Colonic mucosa (tissue), 4 donors: ENCODE results near the gene KAZALD1. TPM values are rescaled to one million over a fixed set of nuclear protein-coding genes. Genes with fewer than 3 reads are reported as not detected.

Source experiments
- DNase-seq: peaks from one replicate; pipeline ENCODE4 v3.0.0-alpha.2; 2020
- H3K27ac ChIP-seq: fragments of 200-600 bp; one replicate; pipeline ENCODE4 v1.8.0; 2021
- H3K27me3 ChIP-seq: fragments of 200-600 bp; one replicate; pipeline ENCODE4 v1.8.0; 2021
- H3K36me3 ChIP-seq: fragments of 200-600 bp; one replicate; pipeline ENCODE4 v1.8.0; 2021
- H3K4me1 ChIP-seq: fragments of 200-600 bp; one replicate; pipeline ENCODE4 v1.8.0; 2021; ENCODE audit warnings: mild to moderate bottlenecking
- H3K4me3 ChIP-seq: fragments of 200-600 bp; one replicate; pipeline ENCODE4 v1.8.0; 2021
- H3K9ac ChIP-seq, 2 donors: one replicate each; pipeline ENCODE4 v1.7.0; 2013; ENCODE audit warnings: control low read depth in 2 of 2, low read depth in 2 of 2, low read length in 2 of 2
- H3K9me3 ChIP-seq: fragments of 200-600 bp; one replicate; pipeline ENCODE4 v1.8.0; 2021
- intact Hi-C: fragments of 100-400 bp; cut with DNase I; formaldehyde crosslinking; loops from one replicate; pipeline ENCODE4 v1.14.1; 2022
- total RNA-seq, 2 donors: library from RNA; stranded (reverse); fragmentation: NEBNext Ultra II Directional in 1 of 2; extraction: Animal tissue kit (Norgen Biotek cat#: 25700) in 1 of 2; gene quantifications; one replicate each; pipeline ENCODE4 v1.2.1, GENCODE V29; 2021
- TF ChIP-seq, protein P1 (sequence below): fragments of 200-600 bp; IDR thresholded peaks from one replicate; pipeline ENCODE4 v1.8.0; 2022; ENCODE audit warnings: antibody characterized with exemption, mild to moderate bottlenecking
- donor health status: healthy.
- donor health status: DM: no; HTN: no; CAD: no.
- donor health status: DM: no; HTN: no; CAD: no.

The KAZALD1 gene
- total RNA-seq, 2 donors from 2014 or later, result 11.5 to 32.4 TPM

DNA sequence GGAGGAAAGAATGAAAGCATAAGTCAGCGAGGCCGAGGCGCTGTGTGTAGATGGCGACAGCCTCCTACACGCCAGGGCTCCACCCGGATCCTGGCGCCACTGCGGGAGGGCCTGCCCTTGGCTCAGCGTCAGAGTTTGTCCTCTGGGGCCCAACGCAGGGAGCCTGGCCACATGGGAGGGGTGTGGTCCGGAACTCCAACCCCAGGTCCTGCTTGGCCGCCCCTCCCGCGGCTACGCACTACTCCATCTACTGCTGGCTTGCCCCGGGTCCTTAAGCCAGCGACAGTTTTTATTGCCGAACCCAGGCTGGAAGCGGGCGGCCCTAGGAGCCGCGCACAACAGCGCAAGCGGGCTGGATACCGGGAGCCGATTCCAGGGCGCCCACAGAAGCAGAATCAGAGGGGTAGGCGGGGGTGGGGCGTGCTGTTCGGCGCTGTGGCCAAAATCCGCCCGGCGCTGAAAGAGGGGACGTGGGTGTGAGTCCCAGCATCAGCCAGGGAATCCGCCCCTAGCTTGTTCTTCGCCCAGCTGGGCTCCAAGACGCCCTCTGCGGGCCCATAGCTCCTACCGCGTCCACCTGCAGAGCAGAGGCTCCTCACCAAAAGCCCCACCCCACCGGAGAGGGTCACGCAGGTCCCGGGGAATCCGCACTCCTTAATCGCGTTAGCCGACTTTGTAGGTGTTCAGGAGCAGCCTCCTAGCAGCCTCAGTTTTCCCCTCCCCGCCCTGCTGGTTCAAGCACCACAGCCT lies 4.5 kb downstream of the KAZALD1 start:
- Histone ChIP-seq H3K27me3 (peaks cover 9% of the 10 kb centered on the region), H3K9me3 (no peaks in the 10 kb centered on the region), H3K9ac (peak overlapping the region; percentile 54 to 79), H3K36me3 (no peaks in the 10 kb centered on the region), H3K4me1 (peaks cover 33% of the 10 kb centered on the region), H3K27ac (peak overlapping the region; percentile 94), H3K4me3 (peak overlapping the region; percentile 55)
- TF ChIP-seq, protein P1, sequence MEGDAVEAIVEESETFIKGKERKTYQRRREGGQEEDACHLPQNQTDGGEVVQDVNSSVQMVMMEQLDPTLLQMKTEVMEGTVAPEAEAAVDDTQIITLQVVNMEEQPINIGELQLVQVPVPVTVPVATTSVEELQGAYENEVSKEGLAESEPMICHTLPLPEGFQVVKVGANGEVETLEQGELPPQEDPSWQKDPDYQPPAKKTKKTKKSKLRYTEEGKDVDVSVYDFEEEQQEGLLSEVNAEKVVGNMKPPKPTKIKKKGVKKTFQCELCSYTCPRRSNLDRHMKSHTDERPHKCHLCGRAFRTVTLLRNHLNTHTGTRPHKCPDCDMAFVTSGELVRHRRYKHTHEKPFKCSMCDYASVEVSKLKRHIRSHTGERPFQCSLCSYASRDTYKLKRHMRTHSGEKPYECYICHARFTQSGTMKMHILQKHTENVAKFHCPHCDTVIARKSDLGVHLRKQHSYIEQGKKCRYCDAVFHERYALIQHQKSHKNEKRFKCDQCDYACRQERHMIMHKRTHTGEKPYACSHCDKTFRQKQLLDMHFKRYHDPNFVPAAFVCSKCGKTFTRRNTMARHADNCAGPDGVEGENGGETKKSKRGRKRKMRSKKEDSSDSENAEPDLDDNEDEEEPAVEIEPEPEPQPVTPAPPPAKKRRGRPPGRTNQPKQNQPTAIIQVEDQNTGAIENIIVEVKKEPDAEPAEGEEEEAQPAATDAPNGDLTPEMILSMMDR, result peak; percentile 35
- intact Hi-C loops, result no loop called here
- DNase-seq, result peak; percentile 94

DNA sequence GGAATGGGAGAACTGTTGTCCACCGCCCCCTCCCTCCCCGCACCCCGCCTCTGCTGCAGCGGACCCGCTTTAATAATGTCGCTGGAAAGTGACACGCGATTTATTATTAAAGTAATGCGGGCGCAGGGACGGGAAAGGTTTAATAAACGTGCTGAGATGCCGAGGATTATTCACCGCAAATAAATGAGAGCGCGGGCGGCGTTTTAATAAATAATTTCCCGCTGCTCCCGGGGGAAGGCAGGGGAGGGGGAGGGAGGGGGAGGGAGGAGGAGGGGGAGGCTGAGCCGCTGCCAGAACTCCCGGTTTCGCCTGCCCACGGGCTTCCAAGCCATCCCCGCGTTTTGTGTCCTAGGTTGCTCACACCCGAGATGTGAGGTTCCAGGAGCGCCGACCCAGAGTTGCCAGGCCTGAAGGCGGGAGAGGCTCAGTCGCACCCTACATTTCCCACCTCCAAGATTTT lies 5.1 kb downstream of the KAZALD1 start:
- no peaks in the 10 kb centered on the region for H3K9me3 ChIP-seq
- peaks cover 9% of the 10 kb centered on the region for H3K27me3 ChIP-seq
- H3K9ac ChIP-seq, result peak overlapping the region; percentile 54 to 79
- peak; percentile 55 for DNase-seq
- intact Hi-C loops, result no loop called here
- peaks cover 33% of the 10 kb centered on the region for H3K4me1 ChIP-seq
- TF ChIP-seq, protein P1, result no peak
- H3K4me3 ChIP-seq, result peak overlapping the region; percentile 55
- H3K36me3 ChIP-seq, result no peaks in the 10 kb centered on the region
- peak overlapping the region; percentile 94 for H3K27ac ChIP-seq

DNA sequence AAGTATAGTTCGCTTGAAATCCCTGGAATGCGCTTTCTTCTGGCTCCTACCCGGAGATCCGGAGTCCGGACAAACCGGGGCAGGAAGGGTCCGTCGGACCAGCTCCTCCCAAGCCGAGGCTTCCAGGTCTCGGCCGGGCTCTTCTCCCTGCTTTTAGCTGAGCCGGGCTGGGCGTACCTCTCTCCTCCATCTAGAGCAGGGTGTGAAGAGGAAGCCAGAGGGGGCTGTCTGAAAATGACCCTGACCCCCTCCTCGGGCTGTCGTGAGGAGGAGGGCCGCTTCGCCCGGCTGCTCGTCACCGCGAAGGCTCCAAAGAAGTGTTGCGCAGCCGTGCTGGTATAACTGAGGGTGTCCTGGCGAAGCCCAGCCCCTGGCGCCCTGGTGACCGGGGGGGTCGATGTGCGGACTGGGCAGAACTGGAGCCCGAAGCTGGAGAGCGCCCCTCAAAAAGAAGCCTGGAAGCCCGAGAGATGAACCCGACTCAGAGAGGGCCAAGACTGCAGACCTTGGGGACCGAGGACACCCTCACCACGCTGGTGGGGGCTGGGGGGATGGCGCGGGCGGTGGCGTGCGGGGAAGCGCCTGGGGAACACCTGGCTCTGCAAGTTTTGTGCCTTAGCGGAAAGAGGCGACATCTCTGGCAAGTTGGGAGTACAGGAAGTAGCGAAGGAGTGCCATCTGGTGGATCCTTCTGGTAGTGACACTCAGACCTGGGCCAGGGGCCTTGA lies 5.7 kb downstream of the KAZALD1 start:
- intact Hi-C loops, result no loop called here
- peaks cover 29% of the 10 kb centered on the region for H3K4me1 ChIP-seq
- peak overlapping the region; percentile 94 for H3K27ac ChIP-seq

DNA sequence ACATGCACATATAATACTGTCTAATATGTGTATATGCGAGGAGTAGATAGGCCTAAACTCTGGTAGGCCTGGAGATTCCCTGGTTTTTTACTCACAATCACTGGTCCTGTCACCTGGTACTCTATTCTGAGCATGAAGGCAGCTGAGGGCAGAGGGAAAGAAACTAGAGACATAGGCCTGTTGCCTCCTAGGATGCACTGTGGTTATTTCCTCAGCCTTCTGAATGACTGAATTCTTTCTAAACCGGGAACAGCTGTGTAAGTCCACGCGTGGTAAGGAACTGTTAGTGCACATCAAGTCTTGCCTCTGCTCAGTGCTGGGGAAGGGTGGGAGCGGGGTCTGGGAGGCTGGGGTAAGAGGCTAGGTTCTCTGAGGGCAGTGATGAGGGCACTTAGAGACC lies 7.7 kb downstream of the KAZALD1 start:
- Histone ChIP-seq H3K27me3 (peaks cover 3% of the 10 kb centered on the region), H3K4me3 (no peak overlapping the region)
- intact Hi-C loops, result no loop called here

More for the DNA sequence above, 5.7 kb downstream of the KAZALD1 start:
- H3K9ac ChIP-seq, result peak overlapping the region; percentile 54 to 79
- peak; percentile 90 for DNase-seq
- H3K27me3 ChIP-seq, result peaks cover 6% of the 10 kb centered on the region
- no peaks in the 10 kb centered on the region for H3K36me3 ChIP-seq
- no peaks in the 10 kb centered on the region for H3K9me3 ChIP-seq
- peak overlapping the region; percentile 55 for H3K4me3 ChIP-seq
- TF ChIP-seq, protein P1, result peak; percentile 93

DNA sequence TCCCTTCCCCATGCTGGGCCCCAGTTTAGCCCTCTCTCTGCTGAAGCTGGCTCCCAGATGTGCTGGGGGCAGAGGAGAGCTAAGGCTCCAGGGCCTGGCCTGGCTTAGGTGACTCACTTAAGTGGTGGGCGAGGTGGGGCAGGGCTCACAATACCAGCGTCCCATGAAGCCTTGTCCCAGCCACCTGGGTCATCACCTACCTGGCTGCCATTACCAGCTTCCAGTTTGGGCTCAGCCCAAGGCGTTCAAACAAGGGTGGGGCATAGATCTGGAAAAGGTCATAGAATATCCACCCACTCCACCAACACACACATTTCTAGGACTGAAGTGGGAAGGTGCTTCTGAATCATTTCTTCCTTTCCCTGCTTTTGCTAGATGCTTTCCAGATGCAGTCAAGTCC lies 8.3 kb downstream of the KAZALD1 start:
- H3K4me3 ChIP-seq, result no peak overlapping the region
- no peak overlapping the region for H3K27ac ChIP-seq
- H3K9me3 ChIP-seq, result no peaks in the 10 kb centered on the region
- H3K9ac ChIP-seq, result no peak overlapping the region
- H3K36me3 ChIP-seq, result no peaks in the 10 kb centered on the region
- peaks cover 16% of the 10 kb centered on the region for H3K4me1 ChIP-seq
- H3K27me3 ChIP-seq, result peaks cover 6% of the 10 kb centered on the region
- TF ChIP-seq, protein P1, result no peak
- intact Hi-C loops, result no loop called here
- DNase-seq, result peak; percentile 54

More for the DNA sequence above, 7.7 kb downstream of the KAZALD1 start:
- Histone ChIP-seq H3K9me3 (no peaks in the 10 kb centered on the region), H3K36me3 (no peaks in the 10 kb centered on the region), H3K27ac (no peak overlapping the region), H3K4me1 (peaks cover 19% of the 10 kb centered on the region), H3K9ac (no peak overlapping the region)
- TF ChIP-seq, protein P1, result no peak
- no peak for DNase-seq
